ENCODE measurements around the gene ACOX3.
"Not testable (repeated sequence)": the region's sequence is repeated elsewhere in the genome, so short reads cannot be mapped to it uniquely, and the experiment has no call there.

Gene ACOX3

DNA sequence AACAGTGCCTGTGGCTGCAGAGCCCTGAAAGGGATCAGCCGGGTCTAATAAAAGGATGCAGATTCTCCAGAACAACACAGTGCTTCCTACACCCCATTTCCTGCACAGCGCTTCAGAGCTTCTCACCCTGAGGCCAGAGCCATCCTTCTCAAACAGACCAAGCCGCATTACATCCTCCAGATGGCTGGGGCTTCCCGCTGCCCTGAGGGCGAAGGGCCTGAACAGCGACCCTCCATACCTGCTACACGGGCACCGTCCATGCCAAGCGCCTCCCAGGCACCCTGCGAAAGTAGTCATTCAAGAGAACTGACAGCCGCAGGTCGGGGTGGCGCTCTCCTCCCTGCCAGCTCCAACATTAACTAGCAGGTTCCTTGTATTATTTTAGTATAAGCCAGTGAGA is 36.5 kb downstream of the ACOX3 start:
- no peak for DNase-seq

DNA sequence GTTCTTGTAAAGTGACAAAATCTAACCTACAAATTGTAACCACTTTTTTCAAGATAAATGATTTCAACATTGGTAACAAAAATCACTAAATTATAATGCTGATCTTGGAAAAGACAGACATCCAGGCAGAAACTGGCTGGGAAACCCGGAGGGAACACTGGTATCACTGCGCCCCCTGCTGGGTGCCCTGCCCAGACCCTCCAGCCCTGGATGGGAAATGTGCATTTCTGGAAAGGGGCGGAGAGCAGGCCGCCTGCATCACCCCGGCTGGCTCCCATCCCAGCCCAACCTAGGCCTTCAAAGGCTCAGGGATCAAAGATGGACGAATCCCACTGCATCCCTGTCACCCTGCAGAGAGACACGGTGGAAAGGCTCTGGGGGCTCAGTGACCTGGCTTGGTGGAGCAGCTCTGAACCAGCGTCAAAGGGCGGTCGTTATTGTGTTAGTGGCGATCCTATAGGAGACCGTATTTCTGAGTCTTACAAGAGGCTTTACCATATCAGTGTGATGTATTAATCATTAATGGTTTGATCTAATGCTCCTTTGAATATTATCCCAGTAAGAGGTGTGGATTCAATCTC is 37.3 kb downstream of the ACOX3 start:
- peak; percentile 74 for DNase-seq

DNA sequence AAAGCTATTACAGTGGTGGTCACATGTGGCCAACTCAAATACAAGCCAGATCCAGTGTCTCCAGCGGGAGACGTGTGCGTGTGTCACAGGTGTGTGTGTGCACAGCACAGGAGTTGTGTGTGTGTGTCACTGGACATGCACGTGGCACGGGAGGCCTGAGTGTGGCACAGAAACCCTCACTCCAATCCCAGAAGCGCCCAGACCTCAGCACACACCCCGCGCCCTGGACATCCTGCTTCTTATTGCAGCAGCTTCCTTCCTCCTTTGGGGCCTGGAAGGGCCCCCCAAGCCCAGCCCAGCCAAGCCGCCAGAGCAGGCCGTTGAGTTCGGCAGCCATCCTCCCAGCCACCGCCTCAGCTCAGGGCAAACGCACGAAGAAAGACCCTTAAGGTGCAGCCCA is 37.9 kb downstream of the ACOX3 start:
- no peak for DNase-seq

DNA sequence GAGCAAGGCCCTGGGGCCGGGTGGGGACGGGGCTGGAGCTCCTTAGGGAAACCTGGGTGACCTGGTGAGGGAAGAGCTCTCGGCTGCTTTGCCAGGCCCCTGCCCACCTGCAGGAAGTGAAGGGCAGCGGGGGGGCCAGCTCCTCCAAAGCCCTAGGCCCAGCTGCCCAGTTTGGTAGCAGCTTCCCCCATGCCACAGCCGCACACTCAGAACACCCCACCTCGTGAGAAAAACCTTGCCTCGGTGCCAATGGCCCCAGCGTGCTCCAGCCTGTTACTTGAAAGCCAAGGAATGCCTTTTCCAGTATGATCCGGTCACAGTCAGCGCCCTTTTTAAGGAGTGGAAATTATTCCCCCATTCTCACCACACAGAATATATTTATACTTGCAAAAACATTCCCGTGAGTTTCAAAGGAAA is 38.3 kb downstream of the ACOX3 start:
- no peak for DNase-seq

DNA sequence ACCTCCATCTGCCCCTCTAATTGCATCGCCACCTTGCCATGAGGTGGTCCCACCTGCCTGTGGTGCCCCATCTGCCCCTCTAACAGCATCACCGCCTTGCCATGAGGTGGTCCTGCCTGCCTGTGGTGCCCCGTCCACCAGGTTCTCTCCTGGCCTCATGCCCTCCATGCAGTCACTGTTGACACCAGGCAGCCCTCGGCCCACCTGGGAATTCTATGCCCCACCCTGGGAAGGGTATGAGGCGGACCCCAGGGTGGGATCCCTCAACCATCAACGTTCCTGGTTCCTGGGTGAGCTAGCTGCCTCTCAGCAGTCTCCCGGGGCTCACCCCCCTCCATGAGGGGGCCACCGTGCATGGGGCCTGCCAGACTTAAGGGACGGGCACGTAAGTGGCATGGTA is 38.9 kb downstream of the ACOX3 start:
- no peak for DNase-seq

DNA sequence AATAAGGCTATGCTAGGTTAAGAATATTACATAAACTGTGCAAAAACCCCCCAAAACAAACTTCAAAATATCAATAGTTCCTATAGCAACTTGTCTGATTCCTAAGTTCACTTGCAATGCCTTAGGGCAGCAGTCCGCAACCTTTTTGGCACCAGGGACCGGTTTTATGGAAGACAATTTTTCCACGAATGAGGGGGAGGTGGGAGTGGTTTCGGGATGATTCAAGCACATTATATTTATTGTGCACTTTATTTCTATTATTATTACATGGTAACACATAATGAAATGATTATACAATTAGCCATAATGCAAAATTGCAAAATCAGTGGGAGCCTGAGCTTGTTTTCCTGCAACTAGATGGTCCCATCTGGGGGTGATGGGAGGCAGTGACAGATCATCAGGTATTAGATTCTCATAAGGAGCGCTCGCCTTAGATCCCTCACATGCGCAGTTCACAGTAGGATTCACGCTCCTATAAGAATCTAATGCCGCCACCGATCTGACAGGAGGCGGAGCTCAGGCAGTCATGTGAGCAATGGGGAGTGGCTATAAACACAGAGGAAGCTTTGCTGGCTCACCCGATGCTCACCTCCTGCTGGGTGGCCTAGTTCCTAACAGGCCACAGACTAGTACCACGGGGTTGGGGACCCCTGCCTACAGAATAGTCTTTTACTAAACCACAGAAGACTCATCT is 39.7 kb downstream of the ACOX3 start:
- no peak for DNase-seq

DNA sequence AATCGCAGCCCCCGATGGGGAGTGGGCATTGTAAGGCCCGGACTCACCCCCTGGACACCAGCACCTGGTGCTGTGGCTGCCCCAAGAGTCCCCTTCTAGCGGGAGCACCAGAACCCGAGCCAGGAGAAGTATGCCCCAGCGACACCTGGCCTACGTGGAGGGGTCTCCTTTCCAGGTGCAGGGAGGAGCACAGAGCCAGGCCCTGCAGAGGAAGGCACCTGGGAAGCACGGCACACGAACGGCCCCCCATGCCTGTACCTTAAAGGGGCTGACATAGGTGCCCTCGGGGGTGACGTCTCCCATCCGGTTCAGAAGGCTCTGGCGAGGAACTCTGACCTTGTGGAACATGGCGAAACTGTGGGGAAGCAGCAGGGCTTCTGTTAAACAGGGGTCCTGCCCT is 41.2 kb downstream of the ACOX3 start:
- no peak for DNase-seq

DNA sequence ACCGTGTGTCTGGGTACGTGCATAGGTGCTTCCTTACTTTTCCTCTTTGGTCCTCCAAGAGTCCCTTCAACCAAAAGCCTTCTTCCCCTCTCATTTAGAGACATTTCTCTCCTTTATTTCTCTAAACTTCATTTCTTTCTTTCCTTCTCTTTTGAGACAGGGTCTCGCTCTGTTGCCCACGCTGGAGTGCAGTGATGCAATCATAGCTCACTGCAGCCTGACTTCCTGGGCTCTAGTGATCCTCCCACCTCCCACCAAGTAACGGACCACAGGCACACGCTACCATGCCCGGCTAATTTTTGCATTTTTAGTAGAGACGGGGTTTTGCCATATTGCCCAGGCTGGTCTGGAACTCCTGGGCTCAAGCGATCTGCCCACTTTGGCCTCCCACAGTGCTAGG is 42.2 kb downstream of the ACOX3 start:
- no peak for DNase-seq

DNA sequence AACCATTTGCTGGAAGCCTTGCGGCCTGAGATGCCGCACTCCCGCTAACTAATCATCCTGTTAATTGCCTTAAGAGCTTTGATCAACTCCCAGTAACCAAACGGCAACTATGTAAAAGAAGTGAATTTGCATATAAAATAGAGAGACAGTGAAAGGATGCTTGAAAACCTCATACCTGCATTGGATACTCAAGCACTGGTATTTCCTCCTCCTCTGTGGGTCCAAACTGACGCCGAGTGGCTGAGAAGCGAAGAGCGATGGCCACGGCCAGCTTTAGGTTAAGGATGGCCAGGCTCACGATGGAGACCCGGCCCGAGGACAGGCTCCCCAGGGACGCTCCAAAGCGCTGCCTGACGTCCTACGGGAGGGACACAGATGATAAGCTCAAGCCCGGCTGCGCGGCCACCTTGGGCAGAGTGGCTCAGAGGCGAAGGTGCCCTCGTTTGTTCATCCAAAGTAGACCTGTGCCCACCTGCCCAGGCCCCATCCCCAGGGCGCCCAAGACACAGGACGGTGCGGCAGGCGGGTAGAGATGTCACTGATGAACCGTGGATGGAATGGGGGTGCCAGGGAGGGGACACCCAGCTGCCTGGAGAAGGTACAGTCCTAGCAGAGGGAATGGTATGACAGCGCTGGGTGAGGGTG is 43.6 kb downstream of the ACOX3 start:
- DNase-seq, result no peak

DNA sequence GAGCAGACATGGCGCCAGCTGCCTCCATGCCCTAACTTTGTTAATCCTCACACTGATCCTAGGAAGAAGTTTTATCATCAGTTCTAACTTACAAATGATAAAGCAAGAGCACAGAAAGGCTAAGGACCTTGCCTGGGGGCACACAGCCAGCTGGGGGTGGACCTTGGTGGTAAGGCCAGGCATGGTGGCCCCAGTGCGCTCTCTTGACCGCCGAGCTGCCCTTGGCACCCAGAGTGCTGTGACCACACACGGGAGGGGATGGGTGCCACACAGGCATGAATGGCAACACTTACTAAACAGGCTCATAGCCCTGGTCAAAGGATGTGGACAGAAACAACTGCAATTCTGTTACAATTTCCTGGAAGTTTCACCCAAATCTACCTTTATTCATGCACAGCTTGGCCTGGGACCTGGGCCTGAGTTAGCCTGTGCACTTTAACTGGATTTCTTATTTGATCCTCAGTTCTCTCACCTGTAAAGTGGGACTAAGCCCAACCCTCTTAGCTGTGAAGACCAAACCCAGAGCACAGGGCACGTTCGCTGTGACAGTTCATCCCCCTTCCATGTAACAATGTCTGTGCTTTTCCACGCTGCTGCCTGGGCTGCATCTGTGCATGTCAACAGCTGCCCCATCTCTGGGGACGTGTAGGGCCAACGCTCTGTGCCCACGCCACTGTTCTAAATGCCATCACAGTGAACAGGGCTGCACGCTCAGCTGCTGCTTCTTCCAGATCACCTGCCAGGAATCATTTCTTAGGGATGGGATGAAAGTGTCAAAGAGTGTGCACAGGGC is 44.8 kb downstream of the ACOX3 start:
- DNase-seq, result no peak

DNA sequence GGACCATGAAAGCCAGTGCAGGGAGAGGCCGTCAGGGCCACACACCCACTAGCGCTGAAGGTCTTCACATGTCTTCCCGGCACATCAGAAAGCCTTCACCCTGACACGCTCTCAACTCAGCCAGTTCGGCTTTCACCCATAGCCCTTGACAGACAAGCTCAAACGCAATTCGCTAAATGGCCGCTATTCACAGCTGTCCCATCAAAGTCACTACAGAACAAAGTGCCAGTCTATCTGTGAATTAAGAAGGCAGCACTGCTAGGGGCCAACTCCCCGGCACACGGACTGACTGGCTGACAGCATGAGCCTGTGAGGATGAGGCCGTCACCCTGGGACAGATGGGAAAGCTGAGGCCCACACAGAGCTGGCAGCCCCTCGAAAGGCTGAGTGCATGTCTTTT is 45.7 kb downstream of the ACOX3 start:
- DNase-seq, result no peak

DNA sequence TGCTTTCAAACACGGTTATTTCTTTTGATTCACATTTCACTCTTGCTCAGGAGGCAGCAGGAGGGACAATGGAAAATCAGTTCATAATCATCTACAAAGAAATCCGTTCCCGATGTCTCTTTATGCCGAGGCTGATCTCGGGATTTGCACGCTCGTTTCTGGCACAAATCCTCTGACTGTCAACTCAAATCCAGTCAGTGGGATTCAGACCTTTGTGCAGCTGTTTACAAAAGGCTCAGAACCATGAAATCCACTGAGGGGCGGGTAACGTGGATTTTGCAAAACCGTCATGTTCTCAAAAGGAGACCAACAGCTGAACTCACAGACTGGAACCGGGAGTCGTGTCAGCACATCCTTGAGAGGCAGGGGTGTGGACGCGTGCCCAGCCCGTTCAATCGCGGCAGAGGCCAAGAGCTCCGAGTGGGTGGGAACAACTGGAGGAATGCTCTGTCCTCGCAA is 46.4 kb downstream of the ACOX3 start:
- no peak for DNase-seq

DNA sequence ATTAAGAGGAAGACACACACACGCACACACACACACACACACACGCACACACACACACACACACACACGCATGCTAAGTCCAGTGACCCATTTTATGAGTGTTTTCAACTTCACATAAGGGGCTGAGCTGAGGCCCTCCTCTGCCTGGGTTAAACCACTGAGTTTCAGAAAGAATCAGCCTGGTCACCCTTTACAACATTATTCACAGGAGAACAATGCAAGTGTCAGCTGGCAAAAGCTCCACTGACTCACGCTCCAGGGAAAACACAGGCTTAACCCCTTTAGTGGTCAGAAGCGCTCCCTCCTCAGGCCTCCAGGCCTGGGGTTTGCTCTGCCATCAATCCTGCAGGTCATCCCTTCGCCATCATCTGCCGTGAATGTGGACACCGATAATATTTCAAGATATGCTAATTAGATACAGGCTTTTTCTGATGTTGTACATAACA is 46.9 kb downstream of the ACOX3 start:
- peak; percentile 98 for DNase-seq

DNA sequence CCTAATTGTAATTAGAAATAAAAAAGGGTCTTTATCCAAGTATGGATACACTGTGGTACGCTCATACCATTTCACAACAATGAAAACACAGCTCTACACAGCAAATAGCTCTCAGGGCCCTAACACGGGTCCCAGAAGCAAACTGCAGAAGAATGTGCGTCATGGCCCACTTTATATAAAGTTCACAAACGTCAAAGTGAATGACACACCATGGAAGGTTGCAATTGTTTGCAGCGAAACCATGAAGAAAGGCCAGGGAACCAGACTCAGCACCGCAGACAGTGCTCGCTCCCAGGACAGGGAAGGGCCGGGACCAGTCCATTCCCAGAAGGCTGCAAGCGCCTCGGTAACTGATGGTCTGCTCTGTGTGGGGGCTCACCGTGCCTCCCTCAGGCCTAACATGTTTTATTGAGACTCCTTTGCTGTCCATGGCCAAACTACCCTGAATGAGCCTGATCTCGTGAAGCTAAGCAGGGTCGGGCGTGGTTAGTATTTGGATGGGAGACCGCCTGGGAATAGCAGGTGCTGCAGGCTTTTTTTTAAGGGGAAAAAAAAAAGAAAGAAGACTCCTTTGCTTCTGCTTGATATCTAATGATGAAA is 47.8 kb downstream of the ACOX3 start:
- DNase-seq, result no peak

DNA sequence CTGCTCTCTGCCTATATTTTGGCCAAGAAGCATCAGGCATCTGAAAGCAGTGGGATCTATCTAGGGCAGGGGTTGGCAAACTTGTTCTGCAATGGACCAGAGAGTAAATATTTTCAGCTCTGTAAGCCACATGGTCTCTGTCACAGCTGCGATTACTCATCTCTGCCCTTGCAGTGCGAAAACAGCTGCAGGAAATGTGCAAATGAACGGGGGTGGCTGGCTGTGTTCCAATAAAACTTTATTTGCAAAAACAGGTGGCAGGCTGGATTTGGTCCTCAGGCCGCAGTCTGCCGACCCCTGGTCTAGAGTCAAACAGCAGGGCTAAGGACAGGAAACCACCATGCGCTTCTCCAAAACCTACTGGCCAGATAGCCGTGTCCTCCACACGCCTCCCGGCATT is 48.6 kb downstream of the ACOX3 start:
- peak; percentile 70 for DNase-seq

DNA sequence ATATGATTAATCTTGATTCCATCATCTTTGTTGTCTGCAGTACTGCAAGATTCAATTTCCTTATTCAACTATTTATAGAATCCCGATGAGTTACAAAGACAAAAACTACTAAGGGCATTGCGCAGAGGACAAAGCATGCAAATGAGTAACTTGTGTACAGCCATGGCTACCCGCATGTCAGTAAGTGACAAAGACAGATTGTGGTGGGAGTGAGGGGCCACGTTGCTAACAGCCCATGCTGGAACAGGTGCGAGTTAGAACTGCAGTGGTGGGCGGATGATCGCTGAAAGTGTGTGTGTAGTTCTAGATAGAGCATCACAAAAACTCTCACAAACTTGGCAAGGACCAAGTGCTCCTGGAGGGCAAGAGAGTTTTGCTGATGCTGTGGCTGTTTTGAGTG is 49.5 kb downstream of the ACOX3 start:
- no peak for DNase-seq

DNA sequence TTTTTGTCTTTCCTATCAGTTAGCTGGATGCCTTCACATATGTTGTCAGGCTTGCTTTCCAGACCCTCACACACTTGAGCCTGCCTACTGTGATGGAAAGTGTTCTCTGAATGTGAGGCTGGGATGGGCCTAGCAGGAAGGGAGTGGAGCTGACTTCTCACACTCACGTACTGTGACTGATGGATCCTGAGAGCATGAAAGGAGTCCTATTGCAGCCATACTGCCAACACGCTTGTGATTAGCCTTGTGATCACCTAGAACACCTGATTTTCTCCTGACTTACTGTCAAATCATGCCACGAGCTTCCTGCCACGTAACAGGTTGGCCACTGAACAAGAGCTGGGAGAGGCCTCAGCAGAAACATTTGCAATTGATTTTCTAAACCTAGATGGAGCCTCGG is 49.9 kb downstream of the ACOX3 start:
- DNase-seq, result no peak

DNA sequence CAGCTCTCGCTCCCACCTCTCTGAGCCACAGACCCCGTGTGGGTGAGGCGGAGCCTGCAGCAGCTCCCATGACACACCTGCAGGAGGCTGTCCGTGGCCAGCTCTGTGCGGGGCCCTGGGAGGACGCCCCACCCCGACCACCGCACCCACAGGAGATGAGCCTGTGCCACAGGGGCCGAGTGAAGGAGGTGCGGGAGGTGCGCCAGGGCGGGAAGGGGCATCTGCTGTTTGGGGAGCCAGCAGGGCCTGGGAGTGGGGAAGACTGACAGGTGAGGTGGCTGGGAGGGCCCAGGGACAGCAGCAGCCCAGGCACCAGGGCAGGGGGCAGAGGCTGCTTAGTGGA is 52.0 kb downstream of the ACOX3 start:
- no peak for DNase-seq

DNA sequence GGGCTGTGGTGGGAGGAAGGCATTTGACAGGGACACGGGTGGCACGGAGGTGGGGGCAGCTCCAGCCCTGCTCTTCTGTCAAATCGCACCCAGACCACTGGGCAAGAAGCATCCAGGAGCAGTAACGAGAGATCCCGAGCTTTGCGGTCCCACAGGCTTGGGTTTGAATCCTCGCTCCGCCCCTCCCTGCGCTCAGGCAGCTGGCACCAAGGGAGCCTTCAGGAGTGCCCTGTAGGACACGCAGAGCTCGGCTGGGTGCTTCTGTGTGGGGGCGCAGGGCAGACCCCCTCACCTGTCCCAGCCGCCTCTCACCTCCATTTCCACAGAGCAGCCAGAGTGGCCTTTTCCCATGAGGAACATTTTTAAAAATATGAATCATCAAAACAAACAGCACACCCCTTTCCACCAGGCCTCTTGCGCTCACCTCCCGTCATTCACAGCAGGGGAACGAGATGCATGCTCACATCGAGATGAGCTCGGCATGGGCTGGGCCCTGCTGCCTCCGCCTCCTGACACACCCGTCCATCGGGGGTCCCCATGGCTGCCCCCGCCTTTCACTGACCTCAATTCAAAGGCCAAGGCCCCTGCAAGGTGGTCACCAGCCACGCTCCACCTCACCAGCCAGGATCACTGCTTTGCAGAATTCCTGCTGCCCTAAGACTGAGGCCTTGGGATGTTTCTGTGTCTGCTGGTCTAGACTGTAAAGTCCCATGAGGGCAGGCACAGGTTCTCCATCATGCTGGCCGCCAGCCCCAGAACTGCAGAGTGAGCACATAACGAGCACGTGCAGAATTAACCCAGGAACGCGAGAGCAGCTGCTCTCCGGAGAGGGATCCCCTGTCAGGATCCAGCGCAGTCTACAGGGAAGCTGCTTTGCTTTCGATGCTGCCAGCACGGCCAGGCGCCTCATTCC is 52.7 kb downstream of the ACOX3 start:
- DNase-seq, result no peak

DNA sequence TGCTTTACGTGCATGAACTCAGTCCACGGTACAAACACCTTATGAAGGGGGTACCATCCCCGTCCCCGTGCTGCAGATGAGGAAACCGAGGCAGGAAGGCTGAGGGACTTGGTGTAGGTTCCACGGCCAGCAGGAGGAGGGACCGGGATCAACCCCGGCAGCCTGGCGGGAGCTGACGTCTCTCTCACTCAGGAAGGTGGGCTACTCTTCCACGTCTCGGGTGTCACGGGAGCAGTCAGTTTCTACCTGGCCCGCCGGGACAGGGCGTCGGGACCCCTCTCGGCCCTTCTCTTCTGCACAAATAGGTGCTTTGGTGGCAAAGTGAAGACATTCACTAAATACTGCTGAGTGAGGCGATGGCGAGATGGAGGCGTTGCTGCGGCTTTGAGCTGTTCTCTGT is 53.3 kb downstream of the ACOX3 start:
- no peak for DNase-seq

DNA sequence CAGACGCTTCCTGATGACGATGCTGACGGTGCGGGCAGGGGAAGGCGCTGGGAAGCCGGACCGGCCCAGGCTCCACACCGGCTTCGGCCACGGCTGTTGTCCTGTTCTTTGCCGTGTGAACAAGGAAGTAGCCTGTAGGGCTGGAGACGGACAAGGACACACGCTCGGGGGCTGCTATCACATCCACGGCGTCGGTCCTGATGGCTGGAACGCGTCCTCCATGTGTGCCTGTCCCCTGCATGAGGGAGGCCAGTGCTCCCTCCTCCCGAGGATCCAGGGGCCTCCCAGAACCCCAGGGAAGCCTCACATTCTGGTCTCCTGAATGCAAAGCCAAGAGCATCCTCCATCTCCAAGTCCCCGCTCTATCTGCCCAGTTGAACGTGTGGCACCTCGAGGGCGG is 53.8 kb downstream of the ACOX3 start:
- no peak for DNase-seq

DNA sequence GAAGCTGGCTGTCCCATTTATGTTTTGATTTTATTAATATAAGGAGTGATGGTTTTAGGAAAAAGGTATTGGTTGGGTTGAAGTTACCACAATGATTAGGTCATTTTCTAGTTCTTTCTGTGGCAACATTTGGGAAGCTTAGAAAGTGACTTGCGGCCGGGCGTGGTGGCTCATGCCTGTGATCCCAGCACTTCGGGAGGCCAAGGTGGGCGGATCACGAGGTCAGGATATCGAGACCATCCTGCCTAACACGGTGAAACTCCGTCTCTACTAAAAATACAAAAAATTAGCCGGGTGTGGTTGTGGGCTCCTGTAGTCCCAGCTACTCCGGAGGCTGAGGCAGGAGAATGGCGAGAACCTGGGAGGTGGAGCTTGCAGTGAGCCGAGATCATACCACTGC is 54.4 kb downstream of the ACOX3 start:
- DNase-seq, result not testable (repeated sequence)

All from EL (cell line).